ENCODE data around the gene PEX26.

PEX26 gene

GRCh38 chr22:18069041-18069440 is 8.7 kb upstream of the PEX26 start:
- in situ Hi-C loops (cut with MboI; ENCODE audit: low sequenced_read_pairs) = loop anchor here (10.0 to 25.0 kb wide), 2 partner anchors 234 to 507 kb away; partner anchors contain the start of gene SLC25A18

GRCh38 chr22:18070041-18070440 is 7.7 kb upstream of the PEX26 start:
- in situ Hi-C loops (cut with MboI; ENCODE audit: low sequenced_read_pairs) = loop anchor here (25.0 kb wide), 1 partner anchor 508 kb away; the partner anchor contains the start of gene SLC25A18

GRCh38 chr22:18070556-18071306 is 7.1 kb upstream of the PEX26 start:
- in situ Hi-C loops (cut with MboI; ENCODE audit: low sequenced_read_pairs) = loop anchor here (25.0 kb wide), 1 partner anchor 508 kb away; the partner anchor contains the start of gene SLC25A18

GRCh38 chr22:18071307-18071967 is 6.4 kb upstream of the PEX26 start:
- in situ Hi-C loops (cut with MboI; ENCODE audit: low sequenced_read_pairs) = loop anchor here (25.0 kb wide), 1 partner anchor 509 kb away; the partner anchor contains the start of gene SLC25A18

GRCh38 chr22:18071968-18072310 is 5.9 kb upstream of the PEX26 start:
- in situ Hi-C loops (cut with MboI; ENCODE audit: low sequenced_read_pairs) = loop anchor here (25.0 kb wide), 1 partner anchor 510 kb away; the partner anchor contains the start of gene SLC25A18

GRCh38 chr22:18073467-18073866 is 4.3 kb upstream of the PEX26 start:
- in situ Hi-C loops (cut with MboI; ENCODE audit: low sequenced_read_pairs) = loop anchor here (25.0 kb wide), 1 partner anchor 511 kb away; the partner anchor contains the start of gene SLC25A18

GRCh38 chr22:18073927-18074326 is 3.9 kb upstream of the PEX26 start:
- in situ Hi-C loops (cut with MboI; ENCODE audit: low sequenced_read_pairs) = loop anchor here (25.0 kb wide), 1 partner anchor 512 kb away; the partner anchor contains the start of gene SLC25A18

GRCh38 chr22:18075101-18075719 is 2.6 kb upstream of the PEX26 start:
- in situ Hi-C loops (cut with MboI; ENCODE audit: low sequenced_read_pairs) = no loop called here

GRCh38 chr22:18075720-18076497 is 1.9 kb upstream of the PEX26 start:
- in situ Hi-C loops (cut with MboI; ENCODE audit: low sequenced_read_pairs) = no loop called here

- in situ Hi-C loops (cut with MboI; ENCODE audit: low sequenced_read_pairs) = no loop called here
Measured at GRCh38 chr22:18077087-18077638, 627 bp upstream of the PEX26 start.

- in situ Hi-C loops (cut with MboI; ENCODE audit: low sequenced_read_pairs) = no loop called here
Measured at GRCh38 chr22:18078329-18079041, 695 bp downstream of the PEX26 start.

GRCh38 chr22:18079706-18080233 is 2.0 kb downstream of the PEX26 start:
- in situ Hi-C loops (cut with MboI; ENCODE audit: low sequenced_read_pairs) = no loop called here

- in situ Hi-C loops (cut with MboI; ENCODE audit: low sequenced_read_pairs) = no loop called here
Measured at GRCh38 chr22:18081416-18081815, 3.6 kb downstream of the PEX26 start.

- in situ Hi-C loops (cut with MboI; ENCODE audit: low sequenced_read_pairs) = no loop called here
Measured at GRCh38 chr22:18082467-18082866, 4.7 kb downstream of the PEX26 start.

GRCh38 chr22:18083406-18083805 is 5.6 kb downstream of the PEX26 start:
- in situ Hi-C loops (cut with MboI; ENCODE audit: low sequenced_read_pairs) = no loop called here

- in situ Hi-C loops (cut with MboI; ENCODE audit: low sequenced_read_pairs) = no loop called here
Measured at GRCh38 chr22:18085188-18085587, 7.4 kb downstream of the PEX26 start.

- in situ Hi-C loops (cut with MboI; ENCODE audit: low sequenced_read_pairs) = no loop called here
Measured at GRCh38 chr22:18087350-18087855, 9.6 kb downstream of the PEX26 start.

GRCh38 chr22:18088825-18089568 is 11.2 kb downstream of the PEX26 start:
- in situ Hi-C loops (cut with MboI; ENCODE audit: low sequenced_read_pairs) = no loop called here

- in situ Hi-C loops (cut with MboI; ENCODE audit: low sequenced_read_pairs) = no loop called here
Measured at GRCh38 chr22:18090286-18090685, 12.5 kb downstream of the PEX26 start.

Measured in HL-60/S4 (cell line).